Mesothelial cell of epicardium (in vitro differentiated cells): Measurements from ENCODE around the gene WWP2. TPM values are rescaled to one million over a fixed set of nuclear protein-coding genes. Genes with fewer than 3 reads are reported as not detected.
A peak's percentile ranks its signal among the peaks of the same experiment; 100 is the strongest.

Experiments used
- DNase-seq, 2 experiments: peaks; one replicate each; pipeline ENCODE4 v3.0.0; 2021; ENCODE audit warnings: low spot score in 2 of 2; ENCODE audit not compliant: unreplicated experiment in 2 of 2
- H3K27ac Mint-ChIP-seq: 2 replicates; pipeline ENCODE4 v1.8.0; 2021; ENCODE audit warnings: mixed read lengths
- H3K27me3 Mint-ChIP-seq: 2 replicates; pipeline ENCODE4 v1.8.0; 2021; ENCODE audit warnings: low read depth, mixed read lengths
- H3K36me3 Mint-ChIP-seq: 2 replicates; pipeline ENCODE4 v1.8.0; 2021; ENCODE audit warnings: mixed read lengths
- H3K4me1 Mint-ChIP-seq: 2 replicates; pipeline ENCODE4 v1.8.0; 2021; ENCODE audit warnings: mixed read lengths
- H3K4me3 Mint-ChIP-seq: 2 replicates; pipeline ENCODE4 v1.8.0; 2021; ENCODE audit warnings: mild to moderate bottlenecking, moderate library complexity, mixed read lengths
- H3K9me3 Mint-ChIP-seq: 2 replicates; pipeline ENCODE4 v1.8.0; 2021; ENCODE audit warnings: mixed read lengths
- total RNA-seq: library from RNA; stranded (reverse); gene quantifications from 3 replicates; pipeline ENCODE4 v1.2.1, GENCODE V29; 2021
- TF ChIP-seq, protein P1 (sequence below): fragments of 200-600 bp; sonication (generic); IDR thresholded peaks from one replicate; pipeline ENCODE4 v1.5.0; 2021; ENCODE audit warnings: antibody characterized with exemption; ENCODE audit not compliant: unreplicated experiment

WWP2 gene
- total RNA-seq, 1 donor from 2014 or later: 39.6 TPM

GRCh38 chr16:69890892-69891282 is 128.8 kb downstream of the WWP2 start:
- no peaks in the 10 kb centered on the region for H3K9me3 Mint-ChIP-seq
- H3K27me3 Mint-ChIP-seq: no peaks in the 10 kb centered on the region
- peaks cover 30% of the 10 kb centered on the region for H3K36me3 Mint-ChIP-seq
- DNase-seq: no peak
- H3K4me1 Mint-ChIP-seq: peaks cover 22% of the 10 kb centered on the region
- peak overlapping the region; percentile 97 for H3K27ac Mint-ChIP-seq
- peak overlapping the region; percentile 35 for H3K4me3 Mint-ChIP-seq
- TF ChIP-seq, protein P1, sequence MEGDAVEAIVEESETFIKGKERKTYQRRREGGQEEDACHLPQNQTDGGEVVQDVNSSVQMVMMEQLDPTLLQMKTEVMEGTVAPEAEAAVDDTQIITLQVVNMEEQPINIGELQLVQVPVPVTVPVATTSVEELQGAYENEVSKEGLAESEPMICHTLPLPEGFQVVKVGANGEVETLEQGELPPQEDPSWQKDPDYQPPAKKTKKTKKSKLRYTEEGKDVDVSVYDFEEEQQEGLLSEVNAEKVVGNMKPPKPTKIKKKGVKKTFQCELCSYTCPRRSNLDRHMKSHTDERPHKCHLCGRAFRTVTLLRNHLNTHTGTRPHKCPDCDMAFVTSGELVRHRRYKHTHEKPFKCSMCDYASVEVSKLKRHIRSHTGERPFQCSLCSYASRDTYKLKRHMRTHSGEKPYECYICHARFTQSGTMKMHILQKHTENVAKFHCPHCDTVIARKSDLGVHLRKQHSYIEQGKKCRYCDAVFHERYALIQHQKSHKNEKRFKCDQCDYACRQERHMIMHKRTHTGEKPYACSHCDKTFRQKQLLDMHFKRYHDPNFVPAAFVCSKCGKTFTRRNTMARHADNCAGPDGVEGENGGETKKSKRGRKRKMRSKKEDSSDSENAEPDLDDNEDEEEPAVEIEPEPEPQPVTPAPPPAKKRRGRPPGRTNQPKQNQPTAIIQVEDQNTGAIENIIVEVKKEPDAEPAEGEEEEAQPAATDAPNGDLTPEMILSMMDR: no peak

DNA sequence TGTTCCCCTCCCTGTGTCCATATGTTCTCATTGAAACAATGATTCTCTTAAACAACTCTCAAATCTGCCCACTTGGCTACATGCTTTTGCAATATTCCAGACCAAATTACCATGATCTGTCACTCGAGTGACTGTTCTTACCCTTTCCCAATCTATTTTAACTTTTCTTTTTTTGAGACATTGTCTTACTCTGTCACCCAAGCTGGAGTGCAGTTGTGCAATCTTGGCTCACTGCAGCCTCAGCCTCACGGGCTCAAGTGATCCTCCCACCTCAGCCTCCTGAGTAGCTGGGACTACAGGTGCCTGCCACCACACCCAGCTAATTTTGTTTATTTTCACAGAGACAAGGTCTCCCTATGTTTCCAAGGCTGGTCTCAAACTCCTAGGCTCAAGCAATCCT is 130.2 kb downstream of the WWP2 start:
- peaks cover 30% of the 10 kb centered on the region for H3K36me3 Mint-ChIP-seq
- no peak overlapping the region for H3K27ac Mint-ChIP-seq
- no peak for DNase-seq
- peaks cover 22% of the 10 kb centered on the region for H3K4me1 Mint-ChIP-seq
- no peak overlapping the region for H3K4me3 Mint-ChIP-seq
- H3K9me3 Mint-ChIP-seq: no peaks in the 10 kb centered on the region
- no peaks in the 10 kb centered on the region for H3K27me3 Mint-ChIP-seq
- TF ChIP-seq, protein P1: no peak

DNA sequence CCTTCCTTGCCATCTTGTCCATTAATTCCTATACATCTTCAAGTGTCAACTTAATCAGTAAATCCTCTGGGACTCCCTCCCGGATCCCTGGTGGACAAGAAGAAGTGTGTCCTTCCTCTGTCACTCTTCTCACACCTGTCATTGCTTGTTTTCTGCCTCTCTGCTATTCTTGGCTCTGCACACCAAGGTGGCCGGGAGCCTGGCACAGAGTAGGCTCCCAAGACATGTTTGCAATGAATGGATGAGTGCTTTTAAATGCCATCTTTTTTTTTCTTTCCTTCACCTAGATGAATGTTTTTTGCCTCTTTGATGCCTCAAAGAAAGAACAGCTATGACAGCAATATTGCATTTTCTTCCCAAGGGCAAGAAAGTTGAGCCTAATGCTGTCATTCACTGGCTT is 131.0 kb downstream of the WWP2 start:
- no peak overlapping the region for H3K27ac Mint-ChIP-seq
- H3K9me3 Mint-ChIP-seq: no peaks in the 10 kb centered on the region
- TF ChIP-seq, protein P1: no peak
- H3K36me3 Mint-ChIP-seq: peaks cover 27% of the 10 kb centered on the region
- no peaks in the 10 kb centered on the region for H3K27me3 Mint-ChIP-seq
- no peak overlapping the region for H3K4me3 Mint-ChIP-seq
- H3K4me1 Mint-ChIP-seq: peaks cover 16% of the 10 kb centered on the region
- no peak for DNase-seq

GRCh38 chr16:69894676-69895075 is 132.5 kb downstream of the WWP2 start:
- no peak for DNase-seq

GRCh38 chr16:69903865-69904415 is 141.8 kb downstream of the WWP2 start:
- no peaks in the 10 kb centered on the region for H3K9me3 Mint-ChIP-seq
- TF ChIP-seq, protein P1: no peak
- H3K4me1 Mint-ChIP-seq: peaks cover 6% of the 10 kb centered on the region
- no peak overlapping the region for H3K27ac Mint-ChIP-seq
- DNase-seq: no peak
- H3K4me3 Mint-ChIP-seq: no peak overlapping the region
- peaks cover 7% of the 10 kb centered on the region for H3K36me3 Mint-ChIP-seq
- H3K27me3 Mint-ChIP-seq: no peaks in the 10 kb centered on the region

More at GRCh38 chr16:69894676-69895075, 132.5 kb downstream of the WWP2 start:
- H3K27ac Mint-ChIP-seq: no peak overlapping the region
- TF ChIP-seq, protein P1: no peak
- H3K4me3 Mint-ChIP-seq: no peak overlapping the region
- H3K9me3 Mint-ChIP-seq: no peaks in the 10 kb centered on the region
- peaks cover 16% of the 10 kb centered on the region for H3K36me3 Mint-ChIP-seq
- H3K4me1 Mint-ChIP-seq: peaks cover 13% of the 10 kb centered on the region
- no peaks in the 10 kb centered on the region for H3K27me3 Mint-ChIP-seq
